GM12875 (cell line): ENCODE data around the gene RNF123.

Source experiments
- H3K4me3 ChIP-seq: one replicate; pipeline ENCODE4 v1.5.1; 2011; ENCODE audit warnings: low read depth, low read length, control low read depth
- TF ChIP-seq, protein P1 (sequence below): IDR thresholded peaks from 2 replicates; pipeline ENCODE4 v1.5.1; 2011; ENCODE audit warnings: low read depth, mild to moderate bottlenecking, control low read depth, inconsistent platforms, low read length, moderate library complexity, borderline replicate concordance; ENCODE audit not compliant: insufficient read depth

The RNF123 gene

DNA sequence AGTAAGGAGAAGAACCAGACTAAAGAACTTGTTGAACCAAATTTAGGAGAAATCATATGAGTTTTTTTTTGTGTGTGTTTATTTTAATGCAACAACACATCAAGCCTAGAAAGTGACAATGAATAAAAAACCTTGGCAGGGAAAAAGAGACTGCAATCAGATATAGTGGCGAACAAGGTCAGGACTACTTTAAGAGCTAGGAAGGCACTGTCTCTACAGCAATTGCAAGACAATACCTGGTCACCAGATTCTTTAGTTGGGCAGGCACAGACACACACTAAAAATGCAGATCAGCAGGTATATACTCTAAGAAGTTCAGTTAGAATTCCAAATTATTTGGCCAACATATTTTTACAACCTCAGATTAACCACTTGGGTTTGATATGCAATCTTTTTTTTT, 65.2 kb downstream of the RNF123 start:
- TF ChIP-seq, protein P1, sequence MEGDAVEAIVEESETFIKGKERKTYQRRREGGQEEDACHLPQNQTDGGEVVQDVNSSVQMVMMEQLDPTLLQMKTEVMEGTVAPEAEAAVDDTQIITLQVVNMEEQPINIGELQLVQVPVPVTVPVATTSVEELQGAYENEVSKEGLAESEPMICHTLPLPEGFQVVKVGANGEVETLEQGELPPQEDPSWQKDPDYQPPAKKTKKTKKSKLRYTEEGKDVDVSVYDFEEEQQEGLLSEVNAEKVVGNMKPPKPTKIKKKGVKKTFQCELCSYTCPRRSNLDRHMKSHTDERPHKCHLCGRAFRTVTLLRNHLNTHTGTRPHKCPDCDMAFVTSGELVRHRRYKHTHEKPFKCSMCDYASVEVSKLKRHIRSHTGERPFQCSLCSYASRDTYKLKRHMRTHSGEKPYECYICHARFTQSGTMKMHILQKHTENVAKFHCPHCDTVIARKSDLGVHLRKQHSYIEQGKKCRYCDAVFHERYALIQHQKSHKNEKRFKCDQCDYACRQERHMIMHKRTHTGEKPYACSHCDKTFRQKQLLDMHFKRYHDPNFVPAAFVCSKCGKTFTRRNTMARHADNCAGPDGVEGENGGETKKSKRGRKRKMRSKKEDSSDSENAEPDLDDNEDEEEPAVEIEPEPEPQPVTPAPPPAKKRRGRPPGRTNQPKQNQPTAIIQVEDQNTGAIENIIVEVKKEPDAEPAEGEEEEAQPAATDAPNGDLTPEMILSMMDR, result no peak
- H3K4me3 ChIP-seq, result no peak overlapping the region

- no peak overlapping the region for H3K4me3 ChIP-seq
- TF ChIP-seq, protein P1, result no peak
These were observed 66.7 kb downstream of the RNF123 start for GRCh38 chr3:49756036-49756435.

DNA sequence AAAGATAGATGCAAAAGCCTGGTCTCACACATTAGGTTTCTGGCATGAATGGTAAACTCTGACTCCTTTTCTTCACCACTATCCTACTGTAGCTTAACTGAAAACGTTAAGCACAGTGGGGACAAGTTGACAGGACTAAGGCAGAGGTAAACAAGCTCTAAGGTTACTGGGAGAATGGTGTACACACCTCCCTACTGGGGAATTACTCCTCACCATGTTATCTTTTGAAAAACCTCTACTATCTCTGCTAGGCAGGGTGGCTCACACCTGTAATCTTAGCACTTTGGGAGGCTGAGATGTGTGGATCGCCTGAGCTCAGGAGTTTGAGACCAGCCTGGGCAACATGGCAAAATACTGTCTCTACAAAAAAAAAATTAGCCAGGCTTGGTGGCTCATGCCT, 67.8 kb downstream of the RNF123 start:
- TF ChIP-seq, protein P1, result no peak
- H3K4me3 ChIP-seq, result no peak overlapping the region

DNA sequence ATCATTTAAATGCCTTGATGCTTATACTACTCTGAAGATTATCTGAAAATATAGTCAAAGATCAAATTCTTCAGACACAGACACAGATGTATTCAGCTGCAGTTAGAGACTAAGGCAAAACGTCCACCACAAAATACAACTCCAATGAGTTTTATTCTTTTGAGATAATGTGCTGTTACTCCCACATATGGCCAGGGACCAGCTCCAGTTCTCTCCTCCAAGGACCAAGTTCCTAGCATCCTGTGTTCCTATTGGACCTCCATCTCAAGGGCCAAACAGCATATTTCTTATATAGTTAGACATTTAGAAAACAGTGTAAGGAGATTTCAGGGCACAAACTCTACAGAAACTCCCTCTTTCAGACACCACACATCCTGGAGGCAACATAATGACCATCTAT, 69.9 kb downstream of the RNF123 start:
- H3K4me3 ChIP-seq, result no peak overlapping the region
- TF ChIP-seq, protein P1, result no peak

GRCh38 chr3:49761661-49762060, 72.3 kb downstream of the RNF123 start:
- H3K4me3 ChIP-seq, result no peak overlapping the region
- TF ChIP-seq, protein P1, result no peak

DNA sequence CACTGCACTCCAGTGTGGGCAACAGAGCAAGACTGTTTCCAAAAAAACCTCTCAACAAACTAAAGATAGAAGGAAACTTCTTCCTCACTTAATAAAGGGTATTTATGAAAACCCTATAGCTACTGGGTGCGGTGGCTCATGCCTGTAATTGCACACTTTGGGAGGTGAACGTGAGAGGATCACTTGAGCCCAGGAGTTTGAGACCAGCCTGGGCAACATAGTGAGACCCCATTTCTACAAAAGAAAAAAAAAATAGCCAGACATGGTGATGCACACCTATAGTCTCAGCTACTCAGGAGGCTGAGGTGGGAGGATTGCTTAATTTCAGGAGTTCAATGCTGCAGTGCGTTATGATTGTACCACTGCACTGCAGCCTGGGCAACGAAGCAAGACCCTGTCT, 74.6 kb downstream of the RNF123 start:
- TF ChIP-seq, protein P1, result no peak
- H3K4me3 ChIP-seq, result no peak overlapping the region

GRCh38 chr3:49769286-49769915, 80.0 kb downstream of the RNF123 start:
- H3K4me3 ChIP-seq, result no peak overlapping the region
- TF ChIP-seq, protein P1, result no peak
